ENCODE measurements around the gene KRTAP13-3. TPM values are rescaled to one million over a fixed set of nuclear protein-coding genes. Genes with fewer than 3 reads are reported as not detected.

KRTAP13-3 gene
- total RNA-seq, 1 experiment from 2014 or later = not detected

GRCh38 chr21:30447056-30447455 is 21.3 kb upstream of the KRTAP13-3 start:
- no peaks in the 10 kb centered on the region for H4K20me1 ChIP-seq (ENCODE audit: control insufficient read depth, insufficient read depth, insufficient read length)
- H2AFZ ChIP-seq (ENCODE audit: low read length) = no peak overlapping the region
- no peaks in the 10 kb centered on the region for H3K9me3 ChIP-seq (ENCODE audit: control insufficient read depth, low read depth, low read length)
- H3K9me3 Mint-ChIP-seq = no peaks in the 10 kb centered on the region
- peaks cover 0 to 4% (median 0%) of the 10 kb centered on the region in 3 experiments; a peak in 1 of 7 replicates for H3K36me3 Mint-ChIP-seq (ENCODE audit: insufficient read depth in 1 of 3, low read depth in 3 of 3)
- H3K4me2 ChIP-seq (ENCODE audit: insufficient read depth, insufficient read length, low read length) = no peak overlapping the region
- no peak overlapping the region for H2BK20ac ChIP-seq (ENCODE audit: low read depth, low read length, poor library complexity, severe bottlenecking)
- H3K4ac ChIP-seq (ENCODE audit: low read depth, low read length) = no peak overlapping the region
- H2BK12ac ChIP-seq (ENCODE audit: insufficient read length, low read depth, low read length) = no peak overlapping the region
- no peak overlapping the region for H2BK120ac ChIP-seq (ENCODE audit: low read depth, low read length, poor library complexity, severe bottlenecking)
- no peak for DNase-seq
- H3K4me1 Mint-ChIP-seq = peaks cover 17 to 26% of the 10 kb centered on the region in 2 experiments
- H3K27ac Mint-ChIP-seq = no peak overlapping the region
- H3K56ac ChIP-seq (ENCODE audit: insufficient read length, low read depth, low read length) = no peak overlapping the region
- no peak overlapping the region for H3K4me3 Mint-ChIP-seq
- WGBS (ENCODE audit: extremely low coverage, insufficient read length, low lambda C conversion rate) = no CpG with 5 or more reads among the region's 4 CpGs
- no peak overlapping the region for H4K5ac ChIP-seq (ENCODE audit: insufficient read length, low read depth, low read length)
- H3K4me1 ChIP-seq (ENCODE audit: insufficient read depth, low read length) = peaks cover 3% of the 10 kb centered on the region; the same call in 1 of the 2 replicates
- no peaks in the 10 kb centered on the region for H3K23me2 ChIP-seq (ENCODE audit: insufficient read length, low read depth, low read length, poor library complexity, severe bottlenecking)
- no peak overlapping the region for H2AK5ac ChIP-seq (ENCODE audit: insufficient read length, low read length)
- H4K8ac ChIP-seq (replicated peaks; ENCODE audit: insufficient read length, low read depth, low read length) = no peak overlapping the region
- H3K9ac ChIP-seq (ENCODE audit: extremely low read depth, insufficient read length, low read length) = no peak overlapping the region
- H3K27me3 Mint-ChIP-seq (ENCODE audit: low read depth) = no peaks in the 10 kb centered on the region
- H3K23ac ChIP-seq (ENCODE audit: insufficient read length, low read depth, low read length) = no peak overlapping the region
- H3K27me3 ChIP-seq (ENCODE audit: insufficient read depth, low read length) = no peaks in the 10 kb centered on the region
- no peaks in the 10 kb centered on the region for H3K79me1 ChIP-seq (ENCODE audit: insufficient read depth, low read depth, low read length, poor library complexity, severe bottlenecking)
- no peak overlapping the region for H3K18ac ChIP-seq (ENCODE audit: insufficient read length, low read depth, low read length)
- no peak overlapping the region for H2BK5ac ChIP-seq (ENCODE audit: insufficient read length, low read length)
- H3K79me2 ChIP-seq (ENCODE audit: insufficient read depth, low read length) = no peaks in the 10 kb centered on the region
- no peak overlapping the region for H3K14ac ChIP-seq (ENCODE audit: insufficient read depth, low read length)
- H3K27ac ChIP-seq (ENCODE audit: insufficient read length, low read depth, low read length) = no peak overlapping the region
- TF ChIP-seq, protein P1, sequence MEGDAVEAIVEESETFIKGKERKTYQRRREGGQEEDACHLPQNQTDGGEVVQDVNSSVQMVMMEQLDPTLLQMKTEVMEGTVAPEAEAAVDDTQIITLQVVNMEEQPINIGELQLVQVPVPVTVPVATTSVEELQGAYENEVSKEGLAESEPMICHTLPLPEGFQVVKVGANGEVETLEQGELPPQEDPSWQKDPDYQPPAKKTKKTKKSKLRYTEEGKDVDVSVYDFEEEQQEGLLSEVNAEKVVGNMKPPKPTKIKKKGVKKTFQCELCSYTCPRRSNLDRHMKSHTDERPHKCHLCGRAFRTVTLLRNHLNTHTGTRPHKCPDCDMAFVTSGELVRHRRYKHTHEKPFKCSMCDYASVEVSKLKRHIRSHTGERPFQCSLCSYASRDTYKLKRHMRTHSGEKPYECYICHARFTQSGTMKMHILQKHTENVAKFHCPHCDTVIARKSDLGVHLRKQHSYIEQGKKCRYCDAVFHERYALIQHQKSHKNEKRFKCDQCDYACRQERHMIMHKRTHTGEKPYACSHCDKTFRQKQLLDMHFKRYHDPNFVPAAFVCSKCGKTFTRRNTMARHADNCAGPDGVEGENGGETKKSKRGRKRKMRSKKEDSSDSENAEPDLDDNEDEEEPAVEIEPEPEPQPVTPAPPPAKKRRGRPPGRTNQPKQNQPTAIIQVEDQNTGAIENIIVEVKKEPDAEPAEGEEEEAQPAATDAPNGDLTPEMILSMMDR (conservative IDR thresholded peaks at IDR 0.05) = no peak
- H2BK15ac ChIP-seq (ENCODE audit: low read depth, low read length) = no peak overlapping the region
- no peak overlapping the region for H4K91ac ChIP-seq (ENCODE audit: insufficient read length, low read depth, low read length)
- H3T11ph ChIP-seq (ENCODE audit: low read length) = no peak overlapping the region
